ENCODE measurements around the gene MYO6.

- no peak for TF ChIP-seq CTCF (optimal IDR thresholded peaks at IDR 0.05 in 1 of 3, IDR thresholded peaks at IDR 0.05 in 1 of 3, conservative IDR thresholded peaks at IDR 0.05 in 1 of 3; ENCODE audit: extremely low read depth in 1 of 3, insufficient read depth in 2 of 3, low read length in 3 of 3)
- no peak for TF ChIP-seq EZH2 (IDR thresholded peaks at IDR 0.05; ENCODE audit: low read length)
Measured at GRCh38 chr6:75863001-75863400, 114.0 kb downstream of the MYO6 start.
